Nephron progenitor cell (in vitro differentiated cells): ENCODE data around the gene TTR.

Experiments used
- DNase-seq: peaks from one replicate; pipeline ENCODE4 v3.0.0; 2021
- H3K27ac Mint-ChIP-seq: 2 replicates; pipeline ENCODE4 v1.8.0; 2021; ENCODE audit warnings: mild to moderate bottlenecking, moderate library complexity, mixed read lengths
- H3K27me3 Mint-ChIP-seq: 2 replicates; pipeline ENCODE4 v1.8.0; 2021; ENCODE audit warnings: mild to moderate bottlenecking, low read depth, mixed read lengths; ENCODE audit not compliant: poor library complexity
- H3K36me3 Mint-ChIP-seq: 2 replicates; pipeline ENCODE4 v1.8.0; 2021; ENCODE audit warnings: low read depth, mixed read lengths
- H3K4me1 Mint-ChIP-seq: 2 replicates; pipeline ENCODE4 v1.8.0; 2021; ENCODE audit warnings: mixed read lengths
- H3K4me3 Mint-ChIP-seq: 2 replicates; pipeline ENCODE4 v1.8.0; 2021; ENCODE audit warnings: mild to moderate bottlenecking, moderate library complexity, mixed read lengths
- H3K9me3 Mint-ChIP-seq: 2 replicates; pipeline ENCODE4 v1.8.0; 2021; ENCODE audit warnings: mild to moderate bottlenecking, moderate library complexity, mixed read lengths
- CTCF ChIP-seq: fragments of 200-600 bp; sonication (generic); IDR thresholded peaks from 2 replicates; pipeline ENCODE4 v1.5.0; 2021; ENCODE audit warnings: antibody characterized with exemption

Gene TTR

GRCh38 chr18:31633392-31634330 lies 42.0 kb downstream of the TTR start:
- Mint-ChIP-seq H3K36me3 (peaks cover 65% of the 10 kb centered on the region), H3K4me1 (peaks cover 13% of the 10 kb centered on the region), H3K4me3 (no peak overlapping the region), H3K9me3 (peaks cover 19% of the 10 kb centered on the region), H3K27ac (peak overlapping the region; percentile 57), H3K27me3 (peaks cover 3% of the 10 kb centered on the region)
- TF ChIP-seq CTCF, result no peak
- no peak for DNase-seq

- Mint-ChIP-seq H3K4me3 (no peak overlapping the region), H3K9me3 (peaks cover 16% of the 10 kb centered on the region)
- DNase-seq, result no peak
Observed at GRCh38 chr18:31634331-31634713, 42.6 kb downstream of the TTR start.

DNA sequence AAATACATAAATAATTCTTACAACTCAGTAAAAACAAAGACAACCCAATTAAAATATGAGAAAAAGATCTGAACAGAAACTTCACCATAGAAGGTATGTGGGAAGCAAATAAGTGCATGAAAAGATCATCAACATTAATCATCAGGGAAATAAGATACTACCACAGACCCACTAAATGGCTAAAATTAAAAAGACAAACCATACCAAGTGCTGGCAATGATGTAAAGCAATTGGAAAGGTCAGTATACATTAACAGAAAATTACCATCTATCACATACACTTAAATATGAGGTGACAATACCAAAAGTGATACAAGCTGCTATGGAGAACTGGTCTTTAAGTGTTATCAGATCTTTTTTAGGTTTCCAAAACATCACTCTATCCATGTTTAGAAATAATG lies 44.7 kb downstream of the TTR start:
- H3K27me3 Mint-ChIP-seq, result peaks cover 3% of the 10 kb centered on the region
- peaks cover 16% of the 10 kb centered on the region for H3K9me3 Mint-ChIP-seq
- no peak for DNase-seq
- H3K27ac Mint-ChIP-seq, result no peak overlapping the region
- no peak for TF ChIP-seq CTCF
- peaks cover 6% of the 10 kb centered on the region for H3K4me1 Mint-ChIP-seq
- H3K4me3 Mint-ChIP-seq, result no peak overlapping the region
- H3K36me3 Mint-ChIP-seq, result peaks cover 54% of the 10 kb centered on the region

More at GRCh38 chr18:31634331-31634713, 42.6 kb downstream of the TTR start:
- peaks cover 67% of the 10 kb centered on the region for H3K36me3 Mint-ChIP-seq
- H3K27ac Mint-ChIP-seq, result peak overlapping the region; percentile 31
- peaks cover 3% of the 10 kb centered on the region for H3K27me3 Mint-ChIP-seq
- peaks cover 13% of the 10 kb centered on the region for H3K4me1 Mint-ChIP-seq
- no peak for TF ChIP-seq CTCF

DNA sequence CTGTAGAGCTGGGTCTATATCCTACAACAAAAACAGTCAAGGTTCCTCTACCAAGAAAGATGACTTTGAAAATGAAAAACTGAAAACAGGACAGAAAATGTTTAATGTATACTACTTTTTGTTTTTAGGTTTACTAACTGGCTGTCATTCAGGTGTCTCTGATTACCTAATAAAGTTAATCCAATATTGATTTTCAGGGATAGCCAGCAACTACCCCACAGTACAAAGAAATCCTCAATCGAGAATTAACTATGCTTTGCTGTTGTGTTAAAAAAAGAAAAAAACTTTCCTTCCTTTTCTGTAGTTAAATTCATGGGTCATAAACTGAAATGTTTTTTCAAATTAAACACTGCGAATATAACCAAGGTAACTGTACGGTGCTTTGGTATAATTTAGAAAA lies 45.8 kb downstream of the TTR start:
- Mint-ChIP-seq H3K27me3 (peaks cover 3% of the 10 kb centered on the region), H3K4me1 (peaks cover 6% of the 10 kb centered on the region), H3K36me3 (peaks cover 61% of the 10 kb centered on the region), H3K27ac (no peak overlapping the region), H3K9me3 (peaks cover 16% of the 10 kb centered on the region), H3K4me3 (no peak overlapping the region)
- no peak for TF ChIP-seq CTCF
- no peak for DNase-seq

DNA sequence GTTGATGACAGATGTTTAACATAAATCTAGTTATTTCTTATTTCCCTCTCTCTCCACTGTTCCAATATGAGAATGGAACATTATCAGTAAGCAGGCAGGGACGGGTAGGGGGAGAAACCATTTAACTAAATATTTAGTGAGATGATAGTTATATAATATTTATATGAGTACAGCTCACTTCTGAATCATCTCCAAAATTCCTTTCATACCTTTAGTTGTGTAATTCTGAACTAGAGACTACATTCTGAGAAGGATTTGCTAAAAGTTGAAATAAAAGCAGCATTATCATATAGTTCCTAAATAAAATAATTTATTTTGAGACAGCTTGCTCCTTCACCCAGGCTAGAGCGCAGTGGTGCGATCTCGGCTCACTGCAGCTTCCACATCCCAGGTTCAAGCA lies 51.3 kb downstream of the TTR start:
- DNase-seq, result no peak
- peaks cover 22% of the 10 kb centered on the region for H3K36me3 Mint-ChIP-seq
- no peaks in the 10 kb centered on the region for H3K27me3 Mint-ChIP-seq
- H3K9me3 Mint-ChIP-seq, result no peaks in the 10 kb centered on the region
- no peak overlapping the region for H3K4me3 Mint-ChIP-seq
- TF ChIP-seq CTCF, result no peak
- peaks cover 12% of the 10 kb centered on the region for H3K4me1 Mint-ChIP-seq
- H3K27ac Mint-ChIP-seq, result no peak overlapping the region

GRCh38 chr18:31645411-31645810 lies 53.7 kb downstream of the TTR start:
- no peak for TF ChIP-seq CTCF
- DNase-seq, result no peak
- H3K27me3 Mint-ChIP-seq, result no peaks in the 10 kb centered on the region
- peaks cover 22% of the 10 kb centered on the region for H3K4me1 Mint-ChIP-seq
- no peaks in the 10 kb centered on the region for H3K9me3 Mint-ChIP-seq
- H3K27ac Mint-ChIP-seq, result no peak overlapping the region
- peaks cover 7% of the 10 kb centered on the region for H3K36me3 Mint-ChIP-seq
- H3K4me3 Mint-ChIP-seq, result no peak overlapping the region
